Measurements from ENCODE around the gene DNM3. TPM values are rescaled to one million over a fixed set of nuclear protein-coding genes. Genes with fewer than 3 reads are reported as not detected.

The DNM3 gene
- polyA plus RNA-seq, 3 donors = 0.15 TPM; not detected in 2

- H3K9me3 Mint-ChIP-seq = peaks cover 0 to 2% (median 0%) of the 10 kb centered on the region in 7 donors
These were observed 32.4 kb downstream of the DNM3 start for GRCh38 chr1:171873664-171874063.

GRCh38 chr1:171877701-171878100 is 36.4 kb downstream of the DNM3 start:
- DNase-seq = no peak

More at GRCh38 chr1:171873664-171874063, 32.4 kb downstream of the DNM3 start:
- Histone ChIP-seq H3K27ac (ENCODE audit: low read depth in 1 of 2, low read length in 2 of 2) (no peak overlapping the region), H3K36me3 (replicated peaks in 1 of 2; ENCODE audit: control insufficient read depth in 1 of 2, insufficient read depth in 2 of 2, low read length in 2 of 2) (no peaks in the 10 kb centered on the region), H4K20me1 (ENCODE audit: insufficient read depth, low read length) (no peaks in the 10 kb centered on the region), H3K79me2 (ENCODE audit: insufficient read depth, low read length) (no peaks in the 10 kb centered on the region), H3K9ac (ENCODE audit: insufficient read depth, low read length, poor library complexity, severe bottlenecking) (no peak overlapping the region), H3K4me1 (ENCODE audit: control insufficient read depth in 1 of 2, insufficient read depth in 2 of 2, low read length in 2 of 2) (no peaks in the 10 kb centered on the region), H2AFZ (ENCODE audit: insufficient read depth, low read depth, low read length, poor library complexity, severe bottlenecking) (no peak overlapping the region), H3K4me2 (replicated peaks; ENCODE audit: extremely low read depth, low read length, poor library complexity, severe bottlenecking) (no peak overlapping the region), H3K27me3 (ENCODE audit: control insufficient read depth in 2 of 2, insufficient read depth in 2 of 2, low read length in 2 of 2) (no peaks in the 10 kb centered on the region), H3K9me3 (replicated peaks in 1 of 2; ENCODE audit: control insufficient read depth in 1 of 2, insufficient read depth in 1 of 2, low read length in 2 of 2) (no peaks in the 10 kb centered on the region), H3K4me3 (replicated peaks in 1 of 3; ENCODE audit: low read depth in 2 of 3, low read length in 3 of 3) (no peak overlapping the region)
- Mint-ChIP-seq H3K4me1 (no peaks in the 10 kb centered on the region), H3K27ac (no peak overlapping the region), H3K4me3 (no peak overlapping the region), H3K27me3 (ENCODE audit: low read depth in 3 of 3) (peaks cover 0 to under 1% (median 0%) of the 10 kb centered on the region in 3 donors), H3K36me3 (no peaks in the 10 kb centered on the region)
- intact Hi-C loops (cut with micrococcal nuclease) = no loop called here
- no CpG with 5 or more reads among the region's 5 CpGs for WGBS (ENCODE audit: insufficient coverage)
- no peak for TF ChIP-seq CTCF (IDR thresholded peaks at IDR 0.05)
- no peak for DNase-seq

More at GRCh38 chr1:171877701-171878100, 36.4 kb downstream of the DNM3 start:
- Mint-ChIP-seq H3K9me3 (peaks cover 0 to 2% (median 0%) of the 10 kb centered on the region in 7 donors), H3K4me1 (no peaks in the 10 kb centered on the region), H3K4me3 (no peak overlapping the region), H3K27ac (no peak overlapping the region), H3K36me3 (no peaks in the 10 kb centered on the region), H3K27me3 (ENCODE audit: low read depth in 3 of 3) (no peaks in the 10 kb centered on the region)
- Histone ChIP-seq H3K27me3 (ENCODE audit: control insufficient read depth in 2 of 2, insufficient read depth in 2 of 2, low read length in 2 of 2) (no peaks in the 10 kb centered on the region), H3K36me3 (replicated peaks in 1 of 2; ENCODE audit: control insufficient read depth in 1 of 2, insufficient read depth in 2 of 2, low read length in 2 of 2) (no peaks in the 10 kb centered on the region), H3K4me2 (replicated peaks; ENCODE audit: extremely low read depth, low read length, poor library complexity, severe bottlenecking) (no peak overlapping the region), H3K4me3 (replicated peaks in 1 of 3; ENCODE audit: low read depth in 2 of 3, low read length in 3 of 3) (no peak overlapping the region), H3K27ac (ENCODE audit: low read depth in 1 of 2, low read length in 2 of 2) (no peak overlapping the region), H3K9ac (ENCODE audit: insufficient read depth, low read length, poor library complexity, severe bottlenecking) (no peak overlapping the region), H3K9me3 (replicated peaks in 1 of 2; ENCODE audit: control insufficient read depth in 1 of 2, insufficient read depth in 1 of 2, low read length in 2 of 2) (no peaks in the 10 kb centered on the region), H2AFZ (ENCODE audit: insufficient read depth, low read depth, low read length, poor library complexity, severe bottlenecking) (no peak overlapping the region), H3K79me2 (ENCODE audit: insufficient read depth, low read length) (no peaks in the 10 kb centered on the region), H4K20me1 (ENCODE audit: insufficient read depth, low read length) (no peaks in the 10 kb centered on the region), H3K4me1 (ENCODE audit: control insufficient read depth in 1 of 2, insufficient read depth in 2 of 2, low read length in 2 of 2) (no peaks in the 10 kb centered on the region)
- no CpG with 5 or more reads among the region's 3 CpGs for WGBS (ENCODE audit: insufficient coverage)
- TF ChIP-seq CTCF (IDR thresholded peaks at IDR 0.05) = no peak
- intact Hi-C loops (cut with micrococcal nuclease) = no loop called here
